ENCODE measurements around the gene GATM.

DNA sequence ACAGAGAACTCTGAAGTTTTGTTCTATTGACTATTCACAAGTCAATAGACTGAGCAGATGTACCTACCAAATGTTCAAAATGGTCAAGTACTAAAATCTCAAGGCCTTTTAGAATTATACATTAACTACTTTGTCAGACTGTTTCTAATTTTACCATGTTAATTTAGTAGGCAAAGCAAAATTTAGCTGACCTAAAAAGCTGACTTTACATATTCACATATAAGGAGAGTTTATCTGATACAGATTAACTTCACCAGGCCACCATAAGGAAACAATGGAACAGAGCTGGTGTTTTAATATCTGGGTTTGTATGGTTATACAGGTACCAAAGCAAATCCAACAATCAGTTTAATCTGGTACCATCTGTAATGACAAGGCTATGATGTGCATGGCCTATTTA is 15.9 kb downstream of the GATM start:
- TF ChIP-seq, protein P1, sequence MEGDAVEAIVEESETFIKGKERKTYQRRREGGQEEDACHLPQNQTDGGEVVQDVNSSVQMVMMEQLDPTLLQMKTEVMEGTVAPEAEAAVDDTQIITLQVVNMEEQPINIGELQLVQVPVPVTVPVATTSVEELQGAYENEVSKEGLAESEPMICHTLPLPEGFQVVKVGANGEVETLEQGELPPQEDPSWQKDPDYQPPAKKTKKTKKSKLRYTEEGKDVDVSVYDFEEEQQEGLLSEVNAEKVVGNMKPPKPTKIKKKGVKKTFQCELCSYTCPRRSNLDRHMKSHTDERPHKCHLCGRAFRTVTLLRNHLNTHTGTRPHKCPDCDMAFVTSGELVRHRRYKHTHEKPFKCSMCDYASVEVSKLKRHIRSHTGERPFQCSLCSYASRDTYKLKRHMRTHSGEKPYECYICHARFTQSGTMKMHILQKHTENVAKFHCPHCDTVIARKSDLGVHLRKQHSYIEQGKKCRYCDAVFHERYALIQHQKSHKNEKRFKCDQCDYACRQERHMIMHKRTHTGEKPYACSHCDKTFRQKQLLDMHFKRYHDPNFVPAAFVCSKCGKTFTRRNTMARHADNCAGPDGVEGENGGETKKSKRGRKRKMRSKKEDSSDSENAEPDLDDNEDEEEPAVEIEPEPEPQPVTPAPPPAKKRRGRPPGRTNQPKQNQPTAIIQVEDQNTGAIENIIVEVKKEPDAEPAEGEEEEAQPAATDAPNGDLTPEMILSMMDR (optimal IDR thresholded peaks at IDR 0.05 in 1 of 3, IDR thresholded peaks at IDR 0.05 in 1 of 3, conservative IDR thresholded peaks at IDR 0.05 in 1 of 3; ENCODE audit: extremely low read depth in 1 of 3, insufficient read depth in 2 of 3, low read length in 3 of 3) = no peak
- TF ChIP-seq EZH2 (IDR thresholded peaks at IDR 0.05; ENCODE audit: low read length) = no peak
